HepG2 (cell line): ENCODE results near the gene ZC3H7B.

Source experiments
- POLR2A ChIP-seq, 2 experiments: IDR thresholded peaks; 2 replicates each; pipeline ENCODE4 v1.6.1; 2011; ENCODE audit warnings: low read depth in 2 of 2, low read length in 2 of 2, mild to moderate bottlenecking in 1 of 2, moderate library complexity in 1 of 2; ENCODE audit not compliant: insufficient read depth in 1 of 2
- RELA ChIP-seq: sonication (generic); formaldehyde crosslinking; IDR thresholded peaks from 2 replicates; pipeline ENCODE4 v1.4.0; 2020; ENCODE audit warnings: missing genetic modification reagents

GRCh38 chr22:41382098-41382578 lies 80.8 kb downstream of the ZC3H7B start:
- no peak for TF ChIP-seq POLR2A (IDR thresholded peaks at IDR 0.05; ENCODE audit: insufficient read depth in 1 of 2, low read depth in 2 of 2, low read length in 2 of 2)
- TF ChIP-seq RELA (CRISPR knock-in tag): no peak
